Measurements from ENCODE around the gene OR13F1.
"Not testable (repeated sequence)": the region's sequence is repeated elsewhere in the genome, so short reads cannot be mapped to it uniquely, and the experiment has no call there.

The OR13F1 gene, protein sequence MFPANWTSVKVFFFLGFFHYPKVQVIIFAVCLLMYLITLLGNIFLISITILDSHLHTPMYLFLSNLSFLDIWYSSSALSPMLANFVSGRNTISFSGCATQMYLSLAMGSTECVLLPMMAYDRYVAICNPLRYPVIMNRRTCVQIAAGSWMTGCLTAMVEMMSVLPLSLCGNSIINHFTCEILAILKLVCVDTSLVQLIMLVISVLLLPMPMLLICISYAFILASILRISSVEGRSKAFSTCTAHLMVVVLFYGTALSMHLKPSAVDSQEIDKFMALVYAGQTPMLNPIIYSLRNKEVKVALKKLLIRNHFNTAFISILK

GRCh38 chr9:104503963-104504362, at the start of gene OR13F1:
Gene OR13F1, plus strand, starts transcription at chr9:104504263. Its CDS starts 0 bp downstream, at chr9:104504263.
- DNase-seq: no peak

DNA sequence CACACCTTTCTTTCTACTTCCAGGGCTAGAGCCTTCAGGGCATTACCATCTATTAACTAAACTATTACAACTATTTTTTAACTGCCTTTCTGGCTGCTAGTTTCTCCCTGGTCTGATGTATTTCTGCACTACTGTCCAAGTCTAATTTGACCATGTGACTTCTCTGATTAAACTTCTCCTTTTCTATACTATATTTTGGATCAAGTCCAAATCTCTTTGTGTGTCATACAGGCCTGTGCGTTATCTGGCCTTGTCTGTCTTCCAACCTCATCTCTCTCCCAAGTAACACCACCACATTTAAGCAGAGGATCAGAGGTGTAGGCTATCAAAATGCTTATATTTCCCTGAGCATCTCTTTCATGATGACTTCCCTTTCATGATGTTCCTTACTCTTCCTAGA, 47.2 kb upstream of the OR13F1 start:
- no peak for DNase-seq

GRCh38 chr9:104463864-104464263, 40.2 kb upstream of the OR13F1 start:
- DNase-seq: no peak

DNA sequence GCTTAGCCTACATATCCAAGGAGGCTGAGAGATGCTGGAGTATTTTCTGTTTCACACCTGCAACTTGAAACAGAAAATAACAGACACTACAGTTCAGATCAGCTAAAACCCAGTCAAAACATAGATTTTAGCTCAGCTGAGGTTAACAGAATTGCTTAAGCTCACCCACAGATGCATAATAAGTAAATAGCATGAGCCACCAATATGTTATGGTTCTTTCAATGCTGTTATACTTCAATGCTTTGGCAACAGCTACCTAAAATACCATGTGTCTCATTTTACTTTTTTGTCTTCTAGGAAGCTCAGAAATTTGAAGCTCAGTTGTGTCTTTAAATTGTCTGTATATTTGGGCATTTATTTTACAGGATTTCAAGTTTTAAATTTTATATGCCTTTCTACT, 35.8 kb upstream of the OR13F1 start:
- DNase-seq: no peak

GRCh38 chr9:104482921-104483570, 21.0 kb upstream of the OR13F1 start:
- DNase-seq: no peak

- no peak for DNase-seq
Measured at GRCh38 chr9:104485014-104485413, 19.0 kb upstream of the OR13F1 start.

DNA sequence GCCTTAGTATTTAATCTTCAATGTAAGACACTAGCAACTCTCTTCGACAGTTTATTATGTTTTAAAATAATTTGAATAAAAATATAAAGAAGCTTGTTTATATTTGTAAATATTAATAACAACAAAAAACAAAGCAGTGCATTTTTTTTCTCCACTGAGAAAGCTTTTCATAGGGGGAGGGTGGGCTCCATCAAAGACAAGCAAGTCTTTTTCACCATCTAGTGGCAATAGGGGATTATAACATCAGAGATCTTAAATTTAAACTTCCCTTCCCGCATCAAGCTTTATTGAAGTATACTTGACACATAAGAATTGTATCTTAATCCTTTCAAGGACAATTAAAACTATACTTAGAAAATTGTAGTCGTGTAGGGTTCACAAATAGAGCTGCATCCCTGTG, 9.3 kb upstream of the OR13F1 start:
- no peak for DNase-seq

DNA sequence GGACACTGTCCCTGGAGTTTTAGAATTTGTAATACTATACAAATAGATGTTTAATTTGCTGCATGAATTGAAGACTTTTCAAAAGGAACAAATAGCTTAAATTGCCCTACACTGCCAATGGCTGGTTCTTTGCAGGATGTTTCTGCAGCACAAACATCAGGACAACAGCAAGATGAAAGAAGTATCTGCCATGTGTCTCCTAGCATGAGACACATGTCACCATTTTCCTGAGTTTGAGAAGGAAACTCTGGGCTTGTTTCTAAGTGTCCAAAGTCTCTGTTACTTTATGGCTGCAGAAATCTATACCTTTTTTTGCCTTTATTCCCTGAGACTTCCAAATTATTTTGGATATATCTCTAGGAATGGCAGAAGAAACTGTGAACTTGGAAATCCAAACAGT, 623 bp upstream of the OR13F1 start:
- no peak for DNase-seq

DNA sequence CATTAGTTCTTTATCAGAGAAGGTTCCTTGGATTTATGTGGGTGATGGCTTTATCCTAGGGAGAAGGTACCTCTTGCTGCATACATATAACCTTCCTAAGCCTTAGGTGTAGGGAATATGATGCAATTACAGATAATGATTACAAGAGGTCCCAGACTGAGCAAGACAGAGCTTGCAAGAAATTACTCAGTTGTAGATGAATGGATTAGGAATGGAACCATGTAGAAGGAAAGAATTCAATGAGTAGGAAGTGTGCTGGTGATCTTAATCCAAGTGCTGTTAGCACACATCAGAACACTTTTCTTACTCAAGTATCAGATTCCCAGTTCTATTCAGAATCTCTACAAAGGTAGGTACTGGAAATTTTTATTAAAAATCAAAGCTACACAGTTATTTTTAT, 2.5 kb downstream of the OR13F1 start:
- no peak for DNase-seq

GRCh38 chr9:104514901-104515300, 10.8 kb downstream of the OR13F1 start:
- DNase-seq: no peak

DNA sequence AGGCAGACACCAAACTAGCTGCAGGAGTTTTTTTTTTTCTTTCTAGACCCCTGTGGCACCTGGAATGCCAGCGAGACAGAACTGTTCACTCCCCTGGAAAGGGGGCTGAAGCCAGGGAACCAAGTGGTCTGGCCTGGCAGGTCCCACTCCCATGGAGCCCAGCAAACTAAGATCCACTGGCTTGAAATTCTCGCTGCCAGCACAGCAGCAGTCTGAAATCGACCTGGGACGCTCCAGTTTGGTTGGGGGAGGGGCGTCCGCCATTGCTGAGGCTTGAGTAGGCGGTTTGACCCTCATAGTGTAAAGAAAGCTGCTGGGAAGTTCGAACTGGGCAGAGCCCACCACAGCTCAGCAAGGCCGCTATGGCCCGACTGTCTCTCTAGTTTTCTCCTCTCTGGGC, 16.2 kb downstream of the OR13F1 start:
- DNase-seq: not testable (repeated sequence)

DNA sequence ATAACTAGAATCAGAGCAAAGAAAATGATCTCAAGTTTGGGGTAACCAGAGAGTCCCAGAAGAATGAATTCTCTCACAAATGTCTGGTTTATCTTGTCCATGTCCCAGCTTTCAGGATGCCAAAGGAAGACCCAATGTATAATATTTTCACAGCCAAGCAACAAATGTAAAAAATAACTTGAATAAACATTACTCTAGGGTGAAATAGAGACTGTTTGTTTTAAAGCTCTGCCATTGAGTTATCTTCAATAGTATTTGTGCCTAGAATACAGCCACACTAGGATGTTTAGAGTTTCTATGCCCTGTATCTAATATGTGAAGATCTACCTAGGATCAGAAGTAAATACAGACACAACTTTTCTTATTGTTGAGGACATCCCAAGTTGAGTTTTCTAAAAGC, 23.0 kb downstream of the OR13F1 start, which contains the start of gene OR13C4:
TSS of gene OR13C4 (minus strand) at position 101 of the 400 bp plus-strand sequence. CDS start at position 101, 0 bp downstream.
- no peak for DNase-seq

- no peak for DNase-seq
Measured at GRCh38 chr9:104536756-104537155, 32.7 kb downstream of the OR13F1 start, which contains the start of gene OR13C3. Gene OR13C3, minus strand, starts transcription at chr9:104536856. Its CDS starts 133 bp downstream, at chr9:104536723.

DNA sequence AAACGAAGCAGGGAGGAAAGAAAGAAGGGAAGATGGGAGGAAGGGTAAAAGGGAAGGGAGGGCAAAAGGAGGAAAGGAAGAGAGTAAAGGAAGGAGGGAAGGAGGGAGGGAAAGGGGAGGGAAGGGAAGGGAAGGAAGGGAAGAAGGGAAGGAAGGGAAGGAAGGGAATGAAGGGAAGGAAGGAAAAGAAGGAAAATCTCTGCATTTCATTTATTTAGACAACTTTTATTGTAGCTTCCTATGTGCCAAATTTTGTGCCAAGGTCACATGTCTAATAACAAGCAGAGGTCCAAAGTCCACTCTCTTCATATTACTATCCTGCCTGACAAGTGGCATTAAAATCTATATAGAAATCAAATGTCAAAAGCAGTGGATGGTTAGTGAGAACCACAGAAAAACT, 35.2 kb downstream of the OR13F1 start:
- DNase-seq: no peak

- DNase-seq: no peak
Measured at GRCh38 chr9:104544644-104545043, 40.6 kb downstream of the OR13F1 start.

GRCh38 chr9:104553261-104553660, 49.2 kb downstream of the OR13F1 start:
- no peak for DNase-seq
